Cardiac ventricle fibroblast (primary cell): ENCODE data around the gene TIMM10. TPM values are rescaled to one million over a fixed set of nuclear protein-coding genes. Genes with fewer than 3 reads are reported as not detected.

Experiments
- total RNA-seq: library from RNA; depleted of rRNA; stranded (reverse); fragments of >200 nt; gene quantifications from 2 replicates; pipeline ENCODE4 v1.2.3, GENCODE V29; 2015

Gene TIMM10
- total RNA-seq, result 22.4 and 34.1 TPM in 2 replicates

DNA sequence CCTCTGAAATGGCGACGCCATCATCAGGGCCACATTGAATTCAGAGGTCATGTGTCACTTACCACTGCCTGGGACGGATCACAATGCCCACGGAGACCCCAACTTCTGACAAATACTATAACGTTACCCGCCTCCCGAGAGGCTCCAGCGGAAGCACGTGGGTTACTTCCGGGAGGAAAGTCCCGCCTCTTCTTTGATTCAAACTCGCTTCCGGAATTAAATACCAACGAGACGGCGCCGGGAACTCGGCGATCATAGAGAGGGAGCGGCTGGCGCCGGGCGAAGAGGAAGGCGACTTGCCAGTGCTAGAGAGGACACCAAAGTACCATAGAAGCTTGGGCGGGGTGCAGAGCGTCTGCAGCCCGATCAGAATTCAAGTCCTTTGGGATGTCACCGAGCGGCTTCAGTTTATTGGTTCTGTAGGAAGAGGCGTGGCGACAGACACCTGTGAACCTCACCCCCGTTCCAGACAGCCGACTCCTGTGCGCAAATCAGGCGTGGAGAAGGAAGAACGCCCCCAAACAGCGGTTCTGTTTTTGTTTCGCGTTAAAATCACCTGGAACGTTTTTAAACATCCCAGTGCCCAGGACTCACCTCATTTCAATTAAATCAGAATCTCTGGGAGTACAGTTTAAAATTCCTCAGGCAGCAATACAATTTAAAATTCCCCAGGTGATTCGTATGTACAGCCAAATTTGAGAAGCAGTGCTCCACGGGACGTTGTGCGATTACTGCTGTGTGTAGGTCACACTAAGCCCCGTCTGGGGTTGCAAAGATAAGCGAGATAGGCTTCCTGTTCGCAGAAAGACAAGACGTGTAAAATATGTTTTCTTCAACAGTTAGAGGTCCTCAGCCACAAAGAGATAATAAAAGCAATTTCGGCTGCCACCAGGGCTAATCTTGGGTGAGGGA, at the start of gene TIMM10:
Gene TIMM10 (minus strand): TSS at position 159 of the 912 bp plus-strand sequence. CDS start 565 bp downstream, outside the sequence.

GRCh38 chr11:57567515-57568329, 37.2 kb upstream of the TIMM10 start, which contains the start of gene UBE2L6:
UBE2L6 (minus strand) TSS chr11:57567672; CDS start chr11:57567611, 61 bp downstream.

DNA sequence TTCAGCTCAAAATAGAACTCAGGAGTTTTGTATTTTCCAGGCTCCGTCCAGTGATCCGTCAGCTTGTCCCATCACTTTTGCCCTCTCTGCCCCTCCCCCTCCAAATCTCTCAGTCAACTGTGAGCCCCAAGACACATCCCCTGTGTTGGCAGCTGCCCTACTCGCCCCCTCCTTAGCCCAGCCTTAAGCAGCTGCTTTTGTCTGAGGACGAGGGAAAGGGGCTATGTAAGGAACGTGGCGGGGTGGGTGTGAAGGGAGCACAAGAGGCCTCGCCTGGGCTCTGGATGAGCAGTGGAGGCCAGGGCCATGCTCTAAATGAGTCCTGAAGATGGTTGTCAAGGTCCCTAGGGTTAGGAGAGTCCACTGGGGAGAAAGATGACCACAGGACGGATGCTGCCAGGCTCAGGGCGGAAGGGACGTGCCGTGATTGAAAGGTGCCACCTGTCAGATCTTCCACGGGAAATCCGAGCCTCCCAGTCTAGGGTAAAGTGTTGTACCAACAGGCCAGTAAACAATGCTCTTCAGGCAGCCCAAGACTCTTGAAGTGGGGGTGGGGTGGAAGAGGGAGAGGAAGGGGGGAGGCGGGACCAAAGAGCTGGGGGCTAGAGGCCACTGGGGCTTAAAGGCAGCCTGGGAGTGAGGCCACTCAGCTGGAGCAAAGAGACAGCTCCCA, 6.5 kb upstream of the TIMM10 start, which contains the start of gene SMTNL1:
Gene SMTNL1 (plus strand): TSS at position 649 of the 673 bp plus-strand sequence. CDS start 5,048 bp downstream, outside the sequence.

GRCh38 chr11:57515332-57516060, 15.1 kb downstream of the TIMM10 start, which contains the start of gene SLC43A1:
SLC43A1 (minus strand) TSS chr11:57515702; CDS start chr11:57514111, 1,591 bp downstream.

Other genes starting within 250 kb of the TIMM10 start
- gene TNKS1BP1, start 205.8 kb downstream of the TIMM10 start, total RNA-seq, result 85.4 and 94.9 TPM in 2 replicates
- 55.4 and 58.9 TPM in 2 replicates for gene SSRP1, start 194.9 kb downstream of the TIMM10 start, total RNA-seq
- not detected in 2 replicates for gene P2RX3, start 192.4 kb downstream of the TIMM10 start, total RNA-seq
- not detected in 2 replicates for gene PRG3, start 149.6 kb downstream of the TIMM10 start, total RNA-seq
- gene PRG2, start 140.1 kb downstream of the TIMM10 start, total RNA-seq, result not detected in 2 replicates
- 29.9 and 39.3 TPM in 2 replicates for gene SLC43A3, start 103.6 kb downstream of the TIMM10 start, total RNA-seq
- gene RTN4RL2, start 70.2 kb downstream of the TIMM10 start, total RNA-seq, result 1.4 and 2.7 TPM in 2 replicates
- 23.5 and 25.3 TPM in 2 replicates for gene SLC43A1, start 15.1 kb downstream of the TIMM10 start, total RNA-seq
- gene SMTNL1, start 6.8 kb upstream of the TIMM10 start, total RNA-seq, result not detected in 2 replicates
- 74.5 and 81.5 TPM in 2 replicates for gene UBE2L6, start 36.9 kb upstream of the TIMM10 start, total RNA-seq
- 762 and 840 TPM in 2 replicates for gene SERPING1, start 66.9 kb upstream of the TIMM10 start, total RNA-seq
- gene YPEL4, start 119.2 kb upstream of the TIMM10 start, total RNA-seq, result 2.5 and 3.2 TPM in 2 replicates
- 11.0 and 14.3 TPM in 2 replicates for gene CLP1, start 127.0 kb upstream of the TIMM10 start, total RNA-seq
- gene ZDHHC5, start 137.4 kb upstream of the TIMM10 start, total RNA-seq, result 35.6 and 36.6 TPM in 2 replicates
- gene MED19, start 181.5 kb upstream of the TIMM10 start, total RNA-seq, result 10.5 TPM in 2 replicates
- gene TMX2, start 181.8 kb upstream of the TIMM10 start, total RNA-seq, result 38.9 and 56.1 TPM in 2 replicates
- gene SELENOH, start 210.7 kb upstream of the TIMM10 start, total RNA-seq, result 99.1 and 104 TPM in 2 replicates
- not detected in 2 replicates for gene BTBD18, start 221.1 kb upstream of the TIMM10 start, total RNA-seq
- gene CTNND1, start 231.0 kb upstream of the TIMM10 start, total RNA-seq, result 59.2 and 68.4 TPM in 2 replicates